NOMO-1 treated with dmso at 0.1 percent for 144 hours (cell line): ENCODE data around the gene NRG2.

Experiments
- DNase-seq: peaks from one replicate; lab custom pipeline; 2025; ENCODE audit not compliant: unreplicated experiment; lab: John Stamatoyannopoulos, UW

NRG2 gene

GRCh38 chr5:140013536-140013935 lies 29.6 kb downstream of the NRG2 start:
- DNase-seq, result no peak

GRCh38 chr5:140012443-140012842 lies 30.7 kb downstream of the NRG2 start:
- no peak for DNase-seq

DNA sequence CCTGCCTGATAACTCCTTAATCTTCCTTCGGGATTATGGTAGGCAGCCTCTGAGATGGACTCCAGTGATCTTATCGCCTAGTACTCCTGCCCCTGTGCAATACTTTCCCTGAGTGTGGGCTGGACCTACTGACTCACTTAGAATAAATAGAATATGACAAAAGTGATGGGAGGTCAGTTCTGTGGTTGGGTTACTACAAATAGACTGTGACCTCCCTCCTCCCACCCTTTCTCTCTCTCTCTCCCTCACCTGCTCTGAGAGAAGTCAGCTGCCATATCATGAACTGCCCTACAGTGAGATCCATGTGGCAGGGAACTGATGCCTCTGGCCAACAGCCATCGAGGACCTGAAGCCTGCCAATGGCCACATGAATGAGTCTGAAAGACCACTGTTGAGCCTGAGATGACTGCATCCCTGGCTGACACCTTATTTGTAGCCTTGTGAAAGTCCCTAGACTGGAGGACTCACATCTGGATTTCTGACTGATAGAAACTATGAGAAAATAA lies 31.7 kb downstream of the NRG2 start:
- no peak for DNase-seq

- DNase-seq, result no peak
These were observed 32.3 kb downstream of the NRG2 start for GRCh38 chr5:140010798-140011197.

GRCh38 chr5:140007311-140007710 lies 35.8 kb downstream of the NRG2 start:
- DNase-seq, result no peak

DNA sequence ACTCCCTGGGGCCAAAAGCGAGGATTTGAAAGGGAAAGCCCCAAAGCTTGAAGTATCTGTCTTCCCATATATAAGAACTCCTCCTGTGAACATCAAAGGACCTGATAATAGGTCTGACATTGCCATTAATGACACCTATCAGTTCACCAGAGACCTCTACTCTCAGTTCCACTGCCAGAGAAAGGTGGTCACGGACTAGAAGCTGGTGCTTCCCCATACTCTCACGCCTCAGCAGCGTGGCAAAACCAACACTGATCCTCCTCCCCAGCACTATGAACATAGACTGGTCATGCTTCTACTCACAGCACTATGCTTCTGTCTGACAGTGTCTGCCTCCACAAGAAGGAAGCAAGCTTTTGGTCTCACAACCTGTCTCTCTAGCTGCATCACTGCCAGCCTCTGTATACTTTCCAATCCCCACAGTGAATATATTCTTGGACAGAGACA lies 37.9 kb downstream of the NRG2 start:
- no peak for DNase-seq

DNA sequence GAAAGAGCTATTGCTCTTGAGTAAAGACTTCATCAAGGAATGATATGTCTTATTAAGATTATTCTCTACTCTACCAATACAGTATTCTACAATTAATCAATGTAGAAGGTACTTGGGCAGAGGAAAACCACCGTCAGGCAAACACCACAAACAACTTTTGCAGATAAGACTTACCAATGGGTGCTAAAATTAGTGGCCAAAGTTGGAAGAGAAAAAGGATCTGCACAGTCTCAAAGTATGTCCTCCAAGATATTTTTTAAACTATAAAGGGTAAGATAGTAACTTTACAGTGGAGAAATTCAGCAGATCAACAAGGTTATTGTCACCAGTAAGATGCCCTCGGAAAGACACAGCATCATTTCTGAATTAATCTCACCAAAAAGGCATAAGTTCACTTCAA lies 38.9 kb downstream of the NRG2 start:
- no peak for DNase-seq

DNA sequence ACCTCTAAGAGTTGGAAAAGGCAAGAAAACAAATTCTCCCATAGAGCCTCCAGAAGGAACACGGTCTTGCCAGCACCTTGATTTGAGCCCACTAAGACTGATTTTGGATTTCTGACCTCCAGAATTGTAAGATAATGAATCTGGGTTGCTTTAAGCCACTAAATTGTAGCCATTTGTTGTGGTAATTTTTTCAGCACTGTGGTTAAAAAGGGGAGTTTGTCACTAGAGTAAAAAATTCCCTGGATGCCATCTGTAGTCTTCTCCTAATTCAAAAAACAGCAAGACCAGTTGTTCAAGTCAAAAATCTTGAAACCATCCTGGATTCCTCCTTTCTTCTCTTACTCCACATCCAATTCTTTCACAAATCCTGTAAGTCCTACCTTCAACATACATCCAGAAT lies 39.6 kb downstream of the NRG2 start:
- DNase-seq, result no peak

GRCh38 chr5:140000332-140000731 lies 42.8 kb downstream of the NRG2 start:
- no peak for DNase-seq

DNA sequence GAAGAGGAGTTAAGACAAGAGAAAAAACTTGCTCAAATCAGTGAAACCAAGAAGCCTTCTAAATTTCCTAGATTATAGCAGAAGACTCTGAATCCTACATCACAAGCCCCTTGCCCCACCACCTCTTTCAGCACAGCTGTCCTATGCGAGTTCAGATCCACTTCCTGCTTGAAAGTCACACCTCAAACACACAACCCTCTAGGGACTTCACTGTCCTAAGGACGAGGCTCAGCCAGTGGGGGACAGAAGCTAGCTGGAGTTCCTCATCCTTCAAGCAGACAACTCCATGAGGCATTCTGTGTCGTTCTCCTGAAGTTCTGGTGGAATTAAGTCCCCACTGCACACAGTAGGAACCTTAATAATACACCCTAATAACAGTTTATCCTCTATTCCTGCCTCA lies 44.3 kb downstream of the NRG2 start:
- DNase-seq, result no peak

GRCh38 chr5:139997276-139997675 lies 45.8 kb downstream of the NRG2 start:
- DNase-seq, result no peak

GRCh38 chr5:139995929-139996328 lies 47.2 kb downstream of the NRG2 start:
- no peak for DNase-seq

DNA sequence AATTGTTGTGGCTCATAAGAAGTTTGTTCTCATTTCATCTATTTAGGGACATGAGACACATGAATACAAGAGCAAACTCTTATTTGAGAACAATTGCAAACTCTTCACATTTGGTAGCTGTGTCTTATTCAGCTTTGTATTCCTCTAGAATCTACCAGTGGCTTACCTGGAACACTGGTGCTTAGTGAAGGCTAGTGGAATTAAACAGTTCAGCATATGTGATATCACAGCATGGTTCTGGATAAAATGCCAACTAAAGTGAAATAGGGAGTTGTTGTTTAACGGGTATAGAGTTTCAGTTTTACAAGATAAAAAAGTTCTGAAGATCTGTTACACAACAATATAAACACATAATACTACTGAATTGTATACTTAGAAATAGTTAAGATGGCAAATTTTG lies 48.9 kb downstream of the NRG2 start:
- no peak for DNase-seq

DNA sequence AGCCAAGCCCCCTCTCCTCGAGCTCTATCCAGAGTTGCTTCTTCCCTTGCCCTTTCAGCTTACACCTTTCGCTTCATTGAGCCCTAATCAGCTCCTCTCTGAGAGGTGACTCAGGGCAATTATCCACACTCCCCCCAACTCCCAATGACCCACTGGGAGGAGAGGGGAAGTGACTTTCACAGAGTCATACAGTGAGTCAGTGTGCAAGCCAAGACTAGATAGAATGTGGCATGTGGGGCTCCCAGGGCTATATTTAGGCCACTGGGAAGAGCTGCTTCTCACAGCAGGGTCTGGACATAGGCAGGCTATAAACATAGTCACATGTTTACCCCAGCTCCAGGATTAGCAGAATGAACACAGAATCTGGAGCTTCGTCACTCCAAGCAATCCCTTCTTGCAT lies 57.4 kb downstream of the NRG2 start:
- DNase-seq, result peak; percentile 72

GRCh38 chr5:139985290-139985689 lies 57.8 kb downstream of the NRG2 start:
- no peak for DNase-seq

GRCh38 chr5:139984816-139985215 lies 58.3 kb downstream of the NRG2 start:
- no peak for DNase-seq

- no peak for DNase-seq
These were observed 60.2 kb downstream of the NRG2 start for GRCh38 chr5:139982975-139983240.

DNA sequence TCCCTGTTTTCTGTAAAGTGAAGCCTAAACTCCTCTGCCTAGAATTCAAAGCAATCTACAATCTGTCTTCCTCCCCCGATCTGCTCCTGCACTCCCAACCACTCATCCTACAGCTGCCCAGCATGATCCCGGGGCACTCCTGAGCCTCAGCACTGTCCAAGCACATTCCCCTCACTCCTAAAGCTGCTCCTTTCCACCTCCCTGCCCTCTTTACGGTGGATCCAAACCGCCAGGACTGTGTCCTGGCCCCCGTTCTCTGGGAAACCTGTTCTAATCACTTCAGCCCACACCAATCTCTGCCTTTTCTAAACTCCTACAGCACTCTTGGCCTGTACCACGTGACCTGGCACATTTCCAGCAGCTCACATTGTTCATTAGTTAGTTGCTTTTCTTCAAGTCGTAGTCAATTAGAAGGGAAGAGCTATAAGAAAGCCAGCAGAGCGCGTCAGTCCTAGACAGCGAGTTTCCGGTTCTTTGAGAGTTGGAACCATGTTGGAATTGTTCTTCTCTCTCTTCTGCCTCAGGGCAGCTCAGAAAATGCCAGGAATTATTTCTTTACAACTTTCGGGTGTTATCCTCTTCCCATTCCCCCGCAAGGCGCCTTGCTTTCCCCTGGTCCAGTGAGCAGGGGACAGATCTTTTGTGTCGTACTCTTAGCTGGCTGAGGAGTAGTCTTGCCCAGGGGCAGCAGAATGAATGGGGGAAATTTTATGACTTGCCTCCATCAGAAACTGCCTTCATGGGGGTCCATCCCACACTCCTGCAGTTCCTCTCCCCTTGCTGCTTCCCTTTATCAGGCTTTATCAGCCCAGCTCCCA lies 60.7 kb downstream of the NRG2 start:
- no peak for DNase-seq

GRCh38 chr5:139980765-139981164 lies 62.3 kb downstream of the NRG2 start:
- DNase-seq, result no peak

DNA sequence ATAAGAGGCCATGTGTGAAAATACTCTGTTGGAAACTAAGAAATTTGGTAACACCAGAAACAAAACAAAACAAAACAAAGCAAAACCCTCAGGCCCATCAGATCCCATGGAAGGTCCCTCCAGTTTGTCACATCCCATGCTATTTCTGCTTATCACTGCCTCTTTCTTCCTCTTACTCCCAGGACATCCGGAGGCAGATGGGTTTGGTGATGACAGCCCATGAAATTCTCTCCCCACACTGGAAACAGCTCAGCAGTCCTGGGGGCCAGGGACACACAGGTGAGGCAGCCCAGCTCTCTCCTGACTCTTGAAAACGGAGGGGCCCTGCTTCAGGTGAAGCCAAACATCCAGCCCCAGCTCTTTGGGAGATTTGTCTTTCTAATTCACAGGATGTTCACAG lies 63.2 kb downstream of the NRG2 start:
- no peak for DNase-seq

DNA sequence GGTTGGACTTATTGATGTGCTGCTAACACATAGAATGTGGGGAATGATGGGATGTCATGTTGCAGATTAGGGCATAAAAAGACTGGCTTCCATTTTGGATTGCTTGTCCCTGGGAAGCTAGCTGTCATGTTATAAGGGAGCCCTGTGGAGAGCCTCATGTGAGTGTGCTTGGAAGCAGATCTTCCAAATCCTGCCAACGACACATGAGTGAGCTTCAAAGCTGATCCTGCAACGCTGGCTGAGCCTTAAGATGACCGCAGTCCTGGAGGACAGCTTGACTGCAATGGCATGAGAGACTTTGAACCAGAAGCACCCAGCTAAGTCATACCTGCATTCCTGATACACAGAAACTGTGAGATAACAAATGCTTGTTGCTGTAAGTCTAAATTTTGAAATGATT lies 63.6 kb downstream of the NRG2 start:
- DNase-seq, result no peak

DNA sequence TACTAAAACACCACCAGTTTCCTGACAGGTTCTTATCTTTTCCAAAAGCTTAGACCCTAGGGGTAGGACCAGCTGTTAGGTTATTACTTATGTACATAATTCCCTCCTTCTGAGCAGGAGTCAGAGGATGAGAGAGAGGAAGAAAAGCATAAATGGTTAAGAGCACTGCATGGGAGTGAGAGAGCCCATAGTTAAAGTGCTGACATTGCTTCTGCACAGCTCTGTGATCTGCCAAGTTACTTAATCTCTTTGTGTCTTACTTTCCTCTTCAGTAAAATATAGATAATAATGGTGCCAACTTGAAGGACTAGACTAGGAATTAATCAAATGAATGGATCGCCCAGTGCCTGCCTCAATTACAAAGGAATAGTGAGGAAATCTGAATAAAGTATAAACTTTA lies 66.4 kb downstream of the NRG2 start:
- no peak for DNase-seq

DNA sequence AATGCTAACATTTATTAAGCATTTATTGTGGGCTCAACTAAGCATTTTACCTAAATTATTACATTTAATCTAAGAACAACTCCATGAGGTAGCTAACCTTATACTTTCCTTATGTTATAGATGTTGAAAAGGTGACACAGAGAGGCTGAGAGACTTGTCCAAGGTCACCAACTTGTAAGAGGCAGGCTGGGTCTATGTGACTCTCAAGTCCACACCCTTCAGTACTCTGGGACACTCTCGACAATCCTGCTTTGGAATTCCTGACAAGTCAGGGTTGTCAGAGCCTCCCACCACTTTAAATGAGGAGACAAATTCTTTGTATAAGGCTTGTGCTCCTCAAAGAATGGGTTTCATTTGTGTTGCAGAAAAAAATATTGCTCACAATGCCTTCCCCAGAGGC lies 67.2 kb downstream of the NRG2 start:
- no peak for DNase-seq
